Thymus (tissue), 11 donors: ENCODE results near the gene RFX1. TPM values are rescaled to one million over a fixed set of nuclear protein-coding genes. Genes with fewer than 3 reads are reported as not detected.
"Not testable (repeated sequence)": the region's sequence is repeated elsewhere in the genome, so short reads cannot be mapped to it uniquely, and the experiment has no call there.

Experiments used
- DNase-seq, 9 donors: peaks; one replicate each; pipeline ENCODE4 v3.0.0-alpha.2; 2013; ENCODE audit warnings: low spot score in 9 of 9, low read depth in 6 of 9, missing footprints in 1 of 9
- H3K27ac ChIP-seq, 2 donors: one replicate each; pipeline ENCODE4 v1.5.1; 2013; ENCODE audit warnings: control low read depth in 1 of 2, low read depth in 1 of 2, low read length in 1 of 2, mild to moderate bottlenecking in 1 of 2, moderate library complexity in 1 of 2
- H3K27me3 ChIP-seq, 2 donors: one replicate each; pipeline ENCODE4 v1.5.1; 2013; ENCODE audit warnings: low read length in 1 of 2; ENCODE audit not compliant: control insufficient read depth in 2 of 2, insufficient read depth in 1 of 2
- H3K36me3 ChIP-seq, 2 donors: one replicate each; pipeline ENCODE4 v1.5.1; 2013; ENCODE audit warnings: low read length in 1 of 2, mild to moderate bottlenecking in 1 of 2, moderate library complexity in 1 of 2; ENCODE audit not compliant: control insufficient read depth in 2 of 2, insufficient read depth in 2 of 2
- H3K4me1 ChIP-seq, 2 donors: one replicate each; pipeline ENCODE4 v1.5.1; 2013; ENCODE audit warnings: low read length in 2 of 2; ENCODE audit not compliant: control insufficient read depth in 2 of 2, insufficient read depth in 2 of 2
- H3K4me3 ChIP-seq, 2 donors: one replicate each; pipeline ENCODE4 v1.5.1; 2013; ENCODE audit warnings: low read length in 2 of 2, control low read depth in 1 of 2, mild to moderate bottlenecking in 1 of 2
- H3K9me3 ChIP-seq, 2 donors: one replicate each; pipeline ENCODE4 v1.5.1; 2013; ENCODE audit warnings: low read length in 1 of 2, mild to moderate bottlenecking in 1 of 2; ENCODE audit not compliant: control insufficient read depth in 2 of 2, insufficient read depth in 1 of 2
- WGBS: extraction: QIAGEN DNeasy Blood & Tissue Kit; methylation state at CpG from one replicate; pipeline ENCODE4 v1.1.7; 2013; 5-methylcytosine and 5-hydroxymethylcytosine counted together
- polyA plus RNA-seq: library from polyadenylated mRNA; stranded (reverse); fragments of 200-250 nt; gene quantifications from one replicate; pipeline ENCODE4 v1.2.3, GENCODE V29; 2013
- total RNA-seq: library from RNA; stranded (reverse); fragments of 120-200 nt; gene quantifications from one replicate; pipeline ENCODE4 v1.2.4, GENCODE V29; 2013
- donor health status: healthy.

RFX1 gene
- total and polyA plus RNA-seq, 2 donors = 1.2 to 5.7 TPM

DNA sequence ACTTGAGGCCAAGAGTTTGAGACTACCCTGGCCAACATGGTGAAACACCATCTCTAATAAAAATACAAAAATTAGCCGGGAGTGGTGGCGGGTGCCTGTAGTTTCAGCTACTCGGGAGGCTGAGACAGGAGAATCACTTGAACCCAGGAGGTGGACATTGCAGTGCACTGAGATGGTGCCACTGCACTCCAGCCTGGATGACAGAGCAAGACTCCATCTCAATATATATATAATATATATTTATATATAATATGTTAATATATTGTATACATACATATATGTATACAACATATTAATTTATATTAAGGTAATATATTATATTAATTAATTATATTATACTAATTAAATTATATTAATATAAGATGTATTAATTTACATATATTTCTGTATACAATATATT lies 13.6 kb upstream of the RFX1 start:
- DNase-seq, H3K9me3 ChIP-seq, H3K27me3 ChIP-seq, H3K36me3 ChIP-seq, H3K27ac ChIP-seq, H3K4me1 ChIP-seq, H3K4me3 ChIP-seq: not testable (repeated sequence)
- WGBS = 99% methylated on average over 3 of the region's 3 CpGs

DNA sequence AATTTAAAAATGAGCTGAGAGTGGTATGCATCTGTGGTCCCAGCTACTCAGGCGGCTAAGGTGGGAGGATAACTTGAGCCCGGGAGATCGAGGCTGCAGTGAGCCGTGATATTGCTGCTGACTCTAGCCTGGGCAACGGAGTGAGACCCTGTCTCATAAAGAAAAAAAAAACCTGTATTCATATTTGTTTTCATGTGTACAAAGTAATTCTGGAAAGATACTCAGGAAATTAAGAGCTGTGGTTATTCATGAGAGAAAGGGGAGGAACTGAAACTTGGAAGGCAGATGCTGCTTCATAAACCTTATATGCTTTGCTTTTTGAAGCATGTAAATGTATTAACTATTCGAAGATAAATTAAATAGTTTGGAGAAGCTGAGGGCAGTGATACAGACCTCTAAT lies 13.0 kb upstream of the RFX1 start:
- Histone ChIP-seq H3K27me3 (no peaks in the 10 kb centered on the region), H3K4me1 (peaks cover 0 to 5% of the 10 kb centered on the region in 2 donors), H3K27ac (no peak overlapping the region), H3K36me3 (no peaks in the 10 kb centered on the region), H3K4me3 (no peak overlapping the region), H3K9me3 (no peaks in the 10 kb centered on the region)
- 86% methylated on average over 6 of the region's 6 CpGs for WGBS
- no peak for DNase-seq

GRCh38 chr19:14015524-14016035 lies 9.5 kb upstream of the RFX1 start:
- H3K27ac ChIP-seq = no peak overlapping the region
- H3K27me3 ChIP-seq = no peaks in the 10 kb centered on the region
- no peaks in the 10 kb centered on the region for H3K9me3 ChIP-seq
- no peak for DNase-seq
- H3K4me3 ChIP-seq = no peak overlapping the region
- H3K4me1 ChIP-seq = no peaks in the 10 kb centered on the region
- 84% methylated on average over 8 of the region's 8 CpGs for WGBS
- H3K36me3 ChIP-seq = no peaks in the 10 kb centered on the region

GRCh38 chr19:14012378-14012915 lies 6.3 kb upstream of the RFX1 start:
- Histone ChIP-seq H3K4me3 (no peak overlapping the region), H3K36me3 (no peaks in the 10 kb centered on the region), H3K27ac (no peak overlapping the region), H3K4me1 (no peaks in the 10 kb centered on the region), H3K9me3 (no peaks in the 10 kb centered on the region), H3K27me3 (no peaks in the 10 kb centered on the region)
- no peak for DNase-seq
- 93% methylated on average over 2 of the region's 2 CpGs for WGBS

DNA sequence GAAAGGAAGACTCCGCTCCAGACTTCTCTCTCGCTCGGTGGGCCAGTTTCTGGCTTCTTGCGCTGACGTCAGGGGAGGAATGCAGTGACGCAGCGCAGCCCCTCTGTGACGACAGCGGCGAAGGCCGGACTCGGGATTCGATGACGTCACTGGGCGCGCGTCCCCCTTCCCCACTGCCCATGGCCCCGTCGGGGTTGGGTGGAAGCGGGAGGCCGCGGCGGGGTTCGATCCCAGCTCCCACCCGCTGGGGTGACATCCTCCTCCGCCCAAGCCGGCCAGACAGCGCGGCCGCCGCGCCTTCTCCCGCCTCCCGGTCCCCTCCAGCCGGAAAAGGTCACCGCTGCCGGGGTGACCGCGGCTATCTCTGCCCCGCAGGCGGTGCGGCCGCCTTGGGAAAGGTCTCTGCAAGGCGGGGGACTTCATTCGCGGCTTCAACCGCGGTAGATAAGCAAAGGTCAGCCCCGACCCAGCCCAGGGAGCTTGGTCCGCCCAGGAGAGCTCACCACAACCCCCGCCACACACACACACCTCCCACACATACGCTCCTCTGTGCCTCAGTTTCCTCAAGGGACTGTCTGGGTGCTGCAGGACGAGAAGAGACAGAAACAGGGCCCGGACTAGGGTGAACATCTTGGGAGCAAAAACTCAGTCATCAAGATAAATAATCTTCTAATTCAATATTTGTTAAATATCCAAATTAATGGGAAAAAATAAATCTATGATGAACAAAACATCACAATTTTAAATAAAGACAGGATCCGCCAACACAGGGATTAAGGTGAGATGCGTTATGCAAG lies 844 bp upstream of the RFX1 start:
- H3K27ac ChIP-seq = peak overlapping the region; percentile 94 to 95
- H3K4me1 ChIP-seq = peaks cover 26 to 39% of the 10 kb centered on the region in 2 donors
- H3K4me3 ChIP-seq = peak overlapping the region; percentile 77 to 100
- no peaks in the 10 kb centered on the region for H3K9me3 ChIP-seq
- no peak for DNase-seq
- no peaks in the 10 kb centered on the region for H3K27me3 ChIP-seq
- no peaks in the 10 kb centered on the region for H3K36me3 ChIP-seq
- 8% methylated on average over 56 of the region's 56 CpGs for WGBS

DNA sequence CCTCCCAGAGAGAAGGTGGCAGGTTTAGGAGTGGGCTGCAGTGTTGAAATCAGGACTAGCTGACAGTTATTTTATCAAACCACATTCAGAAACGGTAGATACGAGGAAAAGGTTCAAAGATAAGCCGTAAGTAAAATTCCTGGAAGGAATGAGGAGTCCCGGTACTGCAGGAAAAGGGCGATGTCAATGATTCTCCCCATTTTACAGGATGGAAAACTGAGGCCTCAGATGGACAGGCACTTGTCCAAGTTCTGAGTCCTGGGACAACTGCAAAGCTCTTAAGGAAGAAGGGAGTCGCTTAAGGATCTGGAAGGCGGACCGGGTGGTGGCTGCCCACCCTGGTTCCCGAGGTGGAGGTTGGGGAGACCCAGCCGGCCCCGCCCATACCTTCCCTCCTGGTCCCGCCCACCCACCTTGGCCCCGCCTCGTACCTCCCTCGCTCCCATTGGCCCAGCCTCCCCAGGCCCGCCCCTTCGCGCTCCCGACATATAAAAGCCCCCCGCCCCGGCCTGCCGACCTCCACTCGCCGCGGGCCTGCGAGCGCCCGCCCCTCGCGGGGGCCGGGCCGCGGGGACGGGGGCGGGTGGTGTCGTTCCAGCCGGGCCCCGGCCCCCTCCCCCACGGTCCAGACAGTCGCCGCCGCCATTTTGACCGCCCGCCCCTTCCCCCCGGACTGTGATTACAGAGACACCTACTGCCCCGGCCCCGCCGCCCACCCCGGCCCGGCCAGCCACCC lies 603 bp downstream of the RFX1 start:
- Histone ChIP-seq H3K4me1 (peaks cover 39 to 54% of the 10 kb centered on the region in 2 donors), H3K4me3 (peak overlapping the region; percentile 77 to 100), H3K36me3 (no peaks in the 10 kb centered on the region), H3K27ac (peak overlapping the region; percentile 94 to 95), H3K9me3 (no peaks in the 10 kb centered on the region), H3K27me3 (no peaks in the 10 kb centered on the region)
- DNase-seq = peak in 8 of 9 donors; percentile 71 to 92 (median 82)
- 6% methylated on average over 50 of the region's 50 CpGs for WGBS

DNA sequence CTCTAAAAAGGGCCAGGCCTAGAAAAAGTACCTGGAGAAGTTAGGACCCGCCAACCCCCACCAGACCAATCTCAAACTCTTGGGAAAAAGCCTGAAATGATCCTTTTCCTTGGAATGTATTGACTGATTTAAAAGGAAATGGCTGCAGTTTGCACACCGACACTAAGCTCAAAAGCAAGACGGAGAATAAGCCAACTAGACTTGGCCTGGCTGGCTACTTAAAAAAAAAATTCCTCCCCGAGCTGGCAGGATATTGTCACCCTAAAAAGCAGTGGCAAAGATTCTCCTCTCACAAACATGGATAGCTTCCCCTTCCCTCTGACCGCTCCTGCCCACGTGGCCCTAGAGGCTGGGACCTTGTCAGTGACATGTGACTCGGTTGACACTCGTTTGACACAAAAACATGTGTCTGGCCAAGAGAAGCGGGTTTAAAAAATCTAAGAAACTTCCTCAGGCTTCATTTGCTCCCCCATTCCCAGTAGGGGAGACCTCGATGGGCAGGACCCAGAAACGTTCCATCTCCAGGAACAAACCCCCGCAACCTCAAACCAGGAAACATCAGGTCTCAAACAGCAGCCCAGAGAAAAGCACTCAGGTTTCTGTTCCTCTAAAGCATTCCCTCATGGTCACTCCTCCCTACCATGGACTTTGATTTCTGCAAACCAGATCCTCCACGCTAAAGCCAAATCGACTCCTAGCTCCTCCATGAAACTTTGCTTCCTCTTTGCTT lies 1.3 kb downstream of the RFX1 start:
- WGBS = 38% methylated on average over 14 of the region's 14 CpGs
- Histone ChIP-seq H3K27me3 (no peaks in the 10 kb centered on the region), H3K9me3 (no peaks in the 10 kb centered on the region), H3K4me3 (no peak overlapping the region), H3K4me1 (peaks cover 41 to 57% of the 10 kb centered on the region in 2 donors), H3K27ac (peak overlapping the region; percentile 84 to 95), H3K36me3 (no peaks in the 10 kb centered on the region)
- DNase-seq = peak in 1 of 9 donors; percentile 33

DNA sequence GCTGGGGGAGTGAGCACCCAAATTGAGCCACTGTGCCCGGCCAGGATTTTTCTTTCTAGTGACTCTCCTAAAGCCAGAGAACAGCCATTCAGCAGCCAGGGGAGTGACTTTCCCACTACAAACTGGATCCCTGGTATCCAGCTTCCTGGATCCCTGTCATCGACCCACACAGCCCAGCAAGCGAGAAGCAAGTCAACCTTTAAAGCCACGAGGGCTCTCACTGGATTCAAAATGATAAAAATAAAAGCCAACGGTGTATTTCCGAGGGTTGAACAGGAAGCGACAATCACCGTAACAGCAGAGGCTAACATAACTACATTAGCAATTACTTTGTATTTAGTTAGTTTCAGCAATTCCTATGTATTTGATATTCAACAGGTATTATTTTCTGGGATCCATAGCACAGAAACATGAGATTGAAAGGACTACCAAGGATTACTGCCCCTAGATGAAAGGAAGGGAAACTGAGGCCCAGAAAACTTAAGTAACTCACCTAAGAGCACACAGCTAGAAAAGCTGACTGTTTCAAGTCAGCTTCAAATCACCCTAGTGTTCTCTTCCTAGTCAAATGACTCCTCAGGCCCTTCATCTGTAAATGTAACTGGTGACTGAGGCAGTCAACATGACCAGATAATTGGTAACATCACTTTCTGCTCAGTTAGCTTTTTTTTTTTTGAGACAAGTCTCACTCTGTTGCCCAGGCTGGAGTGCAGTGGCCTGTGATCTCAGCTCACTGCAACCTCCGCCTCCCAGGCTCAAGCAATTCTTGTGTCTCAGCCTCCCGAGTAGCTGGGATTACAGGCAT lies 2.7 kb downstream of the RFX1 start:
- peaks cover 41 to 57% of the 10 kb centered on the region in 2 donors for H3K4me1 ChIP-seq
- 29% methylated on average over 10 of the region's 10 CpGs for WGBS
- DNase-seq = peak in 1 of 9 donors; percentile 55
- H3K4me3 ChIP-seq = no peak overlapping the region
- H3K9me3 ChIP-seq = peaks cover 4 to 9% of the 10 kb centered on the region in 2 donors
- H3K36me3 ChIP-seq = peaks cover 0 to 8% of the 10 kb centered on the region in 2 donors
- peak overlapping the region; percentile 91 to 95 for H3K27ac ChIP-seq
- no peaks in the 10 kb centered on the region for H3K27me3 ChIP-seq
